ENCODE measurements around the gene KIFC1. TPM values are rescaled to one million over a fixed set of nuclear protein-coding genes. Genes with fewer than 3 reads are reported as not detected.
"Not testable (repeated sequence)": the region's sequence is repeated elsewhere in the genome, so short reads cannot be mapped to it uniquely, and the experiment has no call there.

Gene KIFC1
- total RNA-seq, 6 experiments from 2014 or later: 20.6 to 43.5 (median 38.6) TPM

- H3K27ac Mint-ChIP-seq: no peak overlapping the region
- no peaks in the 10 kb centered on the region; the same call in none of the 2 replicates for H3K27me3 Mint-ChIP-seq (ENCODE audit: insufficient read depth)
- no peaks in the 10 kb centered on the region for H3K36me3 Mint-ChIP-seq (ENCODE audit: low read depth)
- H3K4me3 Mint-ChIP-seq: no peak overlapping the region
- TF ChIP-seq CTCF (IDR thresholded peaks at IDR 0.05): no peak
- DNase-seq: no peak
- H3K4me1 Mint-ChIP-seq (ENCODE audit: low read depth): peaks cover 13% of the 10 kb centered on the region
- no peaks in the 10 kb centered on the region for H3K9me3 Mint-ChIP-seq
Measured at GRCh38 chr6:33367009-33367714, 24.5 kb upstream of the KIFC1 start.

- not testable (repeated sequence) for H3K27ac Mint-ChIP-seq; DNase-seq; H3K27me3 Mint-ChIP-seq (ENCODE audit: insufficient read depth); H3K9me3 Mint-ChIP-seq; H3K4me3 Mint-ChIP-seq; H3K36me3 Mint-ChIP-seq (ENCODE audit: low read depth)
- H3K4me1 Mint-ChIP-seq (ENCODE audit: low read depth): peaks cover 13% of the 10 kb centered on the region
Measured at GRCh38 chr6:33367715-33368025, 24.0 kb upstream of the KIFC1 start.

GRCh38 chr6:33371901-33372300 is 19.7 kb upstream of the KIFC1 start:
- not testable (repeated sequence) for H3K27ac Mint-ChIP-seq; H3K9me3 Mint-ChIP-seq; H3K36me3 Mint-ChIP-seq (ENCODE audit: low read depth); H3K27me3 Mint-ChIP-seq (ENCODE audit: insufficient read depth); DNase-seq; H3K4me3 Mint-ChIP-seq
- peaks cover 22% of the 10 kb centered on the region for H3K4me1 Mint-ChIP-seq (ENCODE audit: low read depth)

- no peaks in the 10 kb centered on the region for H3K36me3 Mint-ChIP-seq (ENCODE audit: low read depth)
- no peak for TF ChIP-seq CTCF (IDR thresholded peaks at IDR 0.05)
- no peak overlapping the region for H3K27ac Mint-ChIP-seq
- no peak for DNase-seq
- no peaks in the 10 kb centered on the region for H3K9me3 Mint-ChIP-seq
- peaks cover 22% of the 10 kb centered on the region for H3K4me1 Mint-ChIP-seq (ENCODE audit: low read depth)
- no peak overlapping the region for H3K4me3 Mint-ChIP-seq
- peaks cover 8% of the 10 kb centered on the region for H3K27me3 Mint-ChIP-seq (ENCODE audit: insufficient read depth)
Measured at GRCh38 chr6:33372526-33373123, 19.0 kb upstream of the KIFC1 start.

GRCh38 chr6:33373960-33374910 is 17.4 kb upstream of the KIFC1 start:
- no peak for TF ChIP-seq CTCF (IDR thresholded peaks at IDR 0.05)
- H3K4me3 Mint-ChIP-seq: no peak overlapping the region
- peaks cover 22% of the 10 kb centered on the region for H3K4me1 Mint-ChIP-seq (ENCODE audit: low read depth)
- no peaks in the 10 kb centered on the region for H3K9me3 Mint-ChIP-seq
- no peaks in the 10 kb centered on the region for H3K36me3 Mint-ChIP-seq (ENCODE audit: low read depth)
- no peak overlapping the region for H3K27ac Mint-ChIP-seq
- peaks cover 8% of the 10 kb centered on the region for H3K27me3 Mint-ChIP-seq (ENCODE audit: insufficient read depth)
- DNase-seq: no peak

- peak; percentile 65 for DNase-seq
- Mint-ChIP-seq H3K36me3 (ENCODE audit: low read depth) (no peaks in the 10 kb centered on the region), H3K27me3 (ENCODE audit: insufficient read depth) (peaks cover 10% of the 10 kb centered on the region), H3K27ac (no peak overlapping the region), H3K4me1 (ENCODE audit: low read depth) (peaks cover 22% of the 10 kb centered on the region), H3K9me3 (no peaks in the 10 kb centered on the region), H3K4me3 (no peak overlapping the region)
- no peak for TF ChIP-seq CTCF (IDR thresholded peaks at IDR 0.05)
Measured at GRCh38 chr6:33375143-33375671, 16.4 kb upstream of the KIFC1 start.
